Activated T-helper 1 cell treated with anti-CD3 and anti-CD28 coated beads, Interleukin-12 subunit alpha, Interleukin-12 subunit beta, Interleukin-2, Interleukin-4 antibody, amounts not matched to agents 30 ng/mL and 10 ng/mL and 1 ng/mL, durations not matched to agents 14 hours and 24 hours and 36 hours (primary cell): ENCODE measurements around the gene CEMP1. TPM values are rescaled to one million over a fixed set of nuclear protein-coding genes. Genes with fewer than 3 reads are reported as not detected.

Experiments used
- DNase-seq: peaks from one replicate; pipeline ENCODE4 v3.0.0; 2021; ENCODE audit warnings: low spot score
- H3K27ac Mint-ChIP-seq: one replicate; pipeline ENCODE4 v1.8.0; 2021; ENCODE audit warnings: mild to moderate bottlenecking, mixed read lengths
- H3K27me3 Mint-ChIP-seq: one replicate; pipeline ENCODE4 v1.8.0; 2022; ENCODE audit warnings: mild to moderate bottlenecking, moderate library complexity, mixed read lengths; ENCODE audit not compliant: insufficient read depth
- H3K36me3 Mint-ChIP-seq: one replicate; pipeline ENCODE4 v1.8.0; 2021; ENCODE audit warnings: low read depth, mixed read lengths
- H3K4me1 Mint-ChIP-seq: one replicate; pipeline ENCODE4 v1.8.0; 2021; ENCODE audit warnings: low read depth, mixed read lengths
- H3K4me3 Mint-ChIP-seq: one replicate; pipeline ENCODE4 v1.8.0; 2021; ENCODE audit warnings: mild to moderate bottlenecking, moderate library complexity, mixed read lengths
- H3K9me3 Mint-ChIP-seq: one replicate; pipeline ENCODE4 v1.8.0; 2021; ENCODE audit warnings: mixed read lengths
- intact Hi-C: fragments of 100-400 bp; cut with micrococcal nuclease; formaldehyde crosslinking; loops from one replicate; pipeline ENCODE4 v1.15.1; 2024
- total RNA-seq: library from RNA; stranded (reverse); gene quantifications from 2 replicates; pipeline ENCODE4 v1.2.3, GENCODE V29; 2022

The CEMP1 gene
- total RNA-seq, 1 donor from 2014 or later, result 0.23 TPM

DNA sequence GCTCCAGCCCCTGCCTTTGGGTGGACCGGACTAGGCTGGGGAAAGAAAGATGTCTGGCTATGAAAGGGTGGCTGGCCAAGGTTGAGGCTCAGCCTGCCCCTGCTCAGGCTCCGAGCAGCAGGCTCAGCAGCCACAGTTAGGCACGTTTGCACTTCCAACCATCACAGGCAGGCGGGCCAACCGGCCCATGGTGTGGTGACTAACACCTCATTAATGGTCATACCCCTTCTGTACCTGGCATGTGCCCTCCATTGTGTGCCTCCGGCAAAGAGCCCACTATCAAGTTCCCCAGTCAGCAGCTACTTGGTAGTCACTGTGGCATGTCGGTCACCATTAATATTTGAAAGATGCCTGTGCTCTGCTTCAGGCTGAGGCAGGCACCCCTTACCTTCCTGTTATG lies 49.5 kb downstream of the CEMP1 start:
- intact Hi-C loops, result no loop called here
- H3K4me1 Mint-ChIP-seq, result peaks cover 4% of the 10 kb centered on the region
- no peak overlapping the region for H3K27ac Mint-ChIP-seq
- DNase-seq, result no peak
- H3K27me3 Mint-ChIP-seq, result peaks cover 7% of the 10 kb centered on the region
- no peak overlapping the region for H3K4me3 Mint-ChIP-seq
- no peaks in the 10 kb centered on the region for H3K9me3 Mint-ChIP-seq
- peaks cover 2% of the 10 kb centered on the region for H3K36me3 Mint-ChIP-seq

GRCh38 chr16:2480948-2481347 lies 50.3 kb downstream of the CEMP1 start:
- H3K27ac Mint-ChIP-seq, result no peak overlapping the region
- no peaks in the 10 kb centered on the region for H3K9me3 Mint-ChIP-seq
- no peak overlapping the region for H3K4me3 Mint-ChIP-seq

More at GRCh38 chr16:2480948-2481347, 50.3 kb downstream of the CEMP1 start:
- intact Hi-C loops, result no loop called here
- H3K4me1 Mint-ChIP-seq, result no peaks in the 10 kb centered on the region
- DNase-seq, result no peak
- peaks cover 2% of the 10 kb centered on the region for H3K36me3 Mint-ChIP-seq
- H3K27me3 Mint-ChIP-seq, result peaks cover 8% of the 10 kb centered on the region

Other genes with a start within 250 kb of the CEMP1 start
- gene ABCA3, start 190.7 kb downstream of the CEMP1 start, total RNA-seq, result 9.0 and 10.0 TPM in 2 replicates
- gene CCNF, start 102.0 kb downstream of the CEMP1 start, total RNA-seq, result 45.3 and 46.7 TPM in 2 replicates
- 41.0 and 43.9 TPM in 2 replicates for gene TEDC2, start 71.3 kb downstream of the CEMP1 start, total RNA-seq
- 0.10 TPM in 1 of 2 replicates, not detected in the other for gene NTN3, start 60.1 kb downstream of the CEMP1 start, total RNA-seq
- gene TBC1D24, start 56.3 kb downstream of the CEMP1 start, total RNA-seq, result 19.6 and 24.6 TPM in 2 replicates
- 117 and 119 TPM in 2 replicates for gene ATP6V0C, start 17.5 kb downstream of the CEMP1 start, total RNA-seq
- gene AMDHD2, start 11.0 kb downstream of the CEMP1 start, total RNA-seq, result 32.4 and 38.3 TPM in 2 replicates
- 50.8 and 60.2 TPM in 2 replicates for gene PDPK1, start 6.6 kb upstream of the CEMP1 start, total RNA-seq
- 63.9 and 69.6 TPM in 2 replicates for gene KCTD5, start 151.1 kb upstream of the CEMP1 start, total RNA-seq
- 1.7 and 1.8 TPM in 2 replicates for gene PRSS27, start 188.8 kb upstream of the CEMP1 start, total RNA-seq
- gene SRRM2, start 221.2 kb upstream of the CEMP1 start, total RNA-seq, result 631 and 639 TPM in 2 replicates
- 256 and 277 TPM in 2 replicates for gene ELOB, start 245.9 kb upstream of the CEMP1 start, total RNA-seq